GM21526 (cell line): ENCODE data around the gene BMP2K.

Source experiments
- ATAC-seq: cut with Tn5 transposase; IDR thresholded peaks from one replicate; pipeline ENCODE4 v1.9.1; 2021; ENCODE audit warnings: moderate library complexity; ENCODE audit not compliant: unreplicated experiment, low FRiP score

BMP2K gene

GRCh38 chr4:78776079-78776728 is at the start of gene BMP2K:
Gene BMP2K (plus strand): TSS chr4:78776350. CDS start chr4:78776544, 194 bp downstream.
- peak; percentile 70 for ATAC-seq

- ATAC-seq: no peak
Measured at GRCh38 chr4:78726546-78726945, 49.6 kb upstream of the BMP2K start.

- ATAC-seq: no peak
Measured at GRCh38 chr4:78732332-78733104, 43.6 kb upstream of the BMP2K start.

GRCh38 chr4:78734441-78735162 is 41.5 kb upstream of the BMP2K start:
- no peak for ATAC-seq

GRCh38 chr4:78735697-78736096 is 40.5 kb upstream of the BMP2K start:
- no peak for ATAC-seq

- ATAC-seq: peak; percentile 47
Measured at GRCh38 chr4:78737035-78737434, 39.1 kb upstream of the BMP2K start.

- no peak for ATAC-seq
Measured at GRCh38 chr4:78737973-78738372, 38.2 kb upstream of the BMP2K start.

- no peak for ATAC-seq
Measured at GRCh38 chr4:78742300-78742699, 33.9 kb upstream of the BMP2K start.

GRCh38 chr4:78747475-78747922 is 28.7 kb upstream of the BMP2K start:
- ATAC-seq: no peak

- no peak for ATAC-seq
Measured at GRCh38 chr4:78748381-78748780, 27.8 kb upstream of the BMP2K start.

- ATAC-seq: no peak
Measured at GRCh38 chr4:78749258-78749971, 26.7 kb upstream of the BMP2K start.

- ATAC-seq: peak; percentile 91
Measured at GRCh38 chr4:78749972-78750727, 26.0 kb upstream of the BMP2K start.

GRCh38 chr4:78753091-78753490 is 23.1 kb upstream of the BMP2K start:
- ATAC-seq: no peak

GRCh38 chr4:78754872-78755271 is 21.3 kb upstream of the BMP2K start:
- no peak for ATAC-seq

GRCh38 chr4:78756137-78756536 is 20.0 kb upstream of the BMP2K start:
- ATAC-seq: no peak

GRCh38 chr4:78756776-78757175 is 19.4 kb upstream of the BMP2K start:
- no peak for ATAC-seq

GRCh38 chr4:78757574-78757973 is 18.6 kb upstream of the BMP2K start:
- ATAC-seq: no peak

- no peak for ATAC-seq
Measured at GRCh38 chr4:78758085-78758484, 18.1 kb upstream of the BMP2K start.

GRCh38 chr4:78762529-78762928 is 13.6 kb upstream of the BMP2K start:
- ATAC-seq: no peak

- ATAC-seq: no peak
Measured at GRCh38 chr4:78763251-78763650, 12.9 kb upstream of the BMP2K start.
